Measurements from ENCODE around the gene WWC1. TPM values are rescaled to one million over a fixed set of nuclear protein-coding genes. Genes with fewer than 3 reads are reported as not detected.

The WWC1 gene
- total RNA-seq, 2 experiments from 2014 or later = 1.0 to 1.3 TPM

- DNase-seq (no peak), ATAC-seq (ENCODE audit: poor library complexity) (no peak)
- Mint-ChIP-seq H3K4me3 (no peak overlapping the region), H3K4me1 (ENCODE audit: low read depth) (no peaks in the 10 kb centered on the region), H3K27me3 (no peaks in the 10 kb centered on the region), H3K36me3 (ENCODE audit: low read depth) (no peaks in the 10 kb centered on the region), H3K27ac (no peak overlapping the region), H3K9me3 (no peaks in the 10 kb centered on the region)
- POLR2A ChIA-PET = no interaction called here
- intact Hi-C loops (cut with DNase I, micrococcal nuclease) = no loop called here
- Histone ChIP-seq H3K4me1 (ENCODE audit: insufficient read depth, low read length) (no peaks in the 10 kb centered on the region), H3K9me3 (ENCODE audit: control insufficient read depth in 1 of 2, insufficient read depth in 1 of 2, low read length in 2 of 2) (no peaks in the 10 kb centered on the region), H3K4me3 (ENCODE audit: low read length) (no peak overlapping the region), H3K36me3 (ENCODE audit: insufficient read depth, low read length) (no peaks in the 10 kb centered on the region), H3K27ac (ENCODE audit: low read depth in 1 of 2, low read length in 2 of 2) (no peak overlapping the region), H3K27me3 (ENCODE audit: control insufficient read depth in 1 of 2, insufficient read depth in 2 of 2, low read length in 2 of 2) (no peaks in the 10 kb centered on the region)
- CTCF ChIA-PET = no interaction called here
- TF ChIP-seq, protein P1, sequence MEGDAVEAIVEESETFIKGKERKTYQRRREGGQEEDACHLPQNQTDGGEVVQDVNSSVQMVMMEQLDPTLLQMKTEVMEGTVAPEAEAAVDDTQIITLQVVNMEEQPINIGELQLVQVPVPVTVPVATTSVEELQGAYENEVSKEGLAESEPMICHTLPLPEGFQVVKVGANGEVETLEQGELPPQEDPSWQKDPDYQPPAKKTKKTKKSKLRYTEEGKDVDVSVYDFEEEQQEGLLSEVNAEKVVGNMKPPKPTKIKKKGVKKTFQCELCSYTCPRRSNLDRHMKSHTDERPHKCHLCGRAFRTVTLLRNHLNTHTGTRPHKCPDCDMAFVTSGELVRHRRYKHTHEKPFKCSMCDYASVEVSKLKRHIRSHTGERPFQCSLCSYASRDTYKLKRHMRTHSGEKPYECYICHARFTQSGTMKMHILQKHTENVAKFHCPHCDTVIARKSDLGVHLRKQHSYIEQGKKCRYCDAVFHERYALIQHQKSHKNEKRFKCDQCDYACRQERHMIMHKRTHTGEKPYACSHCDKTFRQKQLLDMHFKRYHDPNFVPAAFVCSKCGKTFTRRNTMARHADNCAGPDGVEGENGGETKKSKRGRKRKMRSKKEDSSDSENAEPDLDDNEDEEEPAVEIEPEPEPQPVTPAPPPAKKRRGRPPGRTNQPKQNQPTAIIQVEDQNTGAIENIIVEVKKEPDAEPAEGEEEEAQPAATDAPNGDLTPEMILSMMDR (IDR thresholded peaks at IDR 0.05) = no peak
Observed at GRCh38 chr5:168415971-168416370, 124.5 kb downstream of the WWC1 start.

DNA sequence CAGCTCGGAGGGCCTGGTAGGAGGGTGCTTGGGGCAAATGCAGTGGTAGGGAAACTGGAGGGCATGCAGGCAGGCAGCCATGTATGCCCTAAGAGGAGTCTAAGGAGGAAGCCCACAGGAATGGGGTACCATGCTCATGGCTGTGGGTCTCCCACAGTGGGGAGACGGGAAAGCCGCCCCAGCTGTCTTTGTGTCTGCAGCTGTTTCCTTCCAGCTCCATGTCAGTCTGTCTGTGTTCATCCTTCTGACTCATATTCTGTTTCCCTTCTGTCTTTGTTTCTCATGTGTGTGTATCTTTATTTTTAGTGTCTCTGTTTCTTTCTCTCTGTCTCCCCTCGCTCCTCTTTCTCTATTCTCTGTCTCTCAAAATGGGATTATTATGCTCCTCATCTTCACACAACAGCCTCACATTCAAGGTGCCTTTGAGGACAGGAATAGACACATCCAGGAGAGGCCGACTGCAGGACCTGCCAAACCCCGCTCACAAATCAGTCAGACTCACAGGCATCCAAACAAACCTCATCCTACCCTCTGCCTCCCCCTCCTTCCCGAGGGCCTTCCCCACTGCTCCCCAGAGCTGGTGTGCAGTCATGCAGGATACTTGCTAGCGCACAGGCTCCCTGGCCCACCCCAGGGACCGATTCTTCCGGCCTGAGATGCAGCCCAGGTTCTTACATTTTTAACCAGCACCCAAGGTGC lies 126.4 kb downstream of the WWC1 start:
- Histone ChIP-seq H3K9me3 (ENCODE audit: control insufficient read depth in 1 of 2, insufficient read depth in 1 of 2, low read length in 2 of 2) (no peaks in the 10 kb centered on the region), H3K4me3 (ENCODE audit: low read length) (no peak overlapping the region), H3K27ac (ENCODE audit: low read depth in 1 of 2, low read length in 2 of 2) (no peak overlapping the region), H3K4me1 (ENCODE audit: insufficient read depth, low read length) (no peaks in the 10 kb centered on the region), H3K27me3 (ENCODE audit: control insufficient read depth in 1 of 2, insufficient read depth in 2 of 2, low read length in 2 of 2) (no peaks in the 10 kb centered on the region), H3K36me3 (ENCODE audit: insufficient read depth, low read length) (no peaks in the 10 kb centered on the region)
- H3K4me1 Mint-ChIP-seq (ENCODE audit: low read depth) = no peaks in the 10 kb centered on the region
- intact Hi-C loops (cut with DNase I, micrococcal nuclease) = no loop called here
- no peak for DNase-seq
- H3K4me3 Mint-ChIP-seq = no peak overlapping the region
- ChIA-PET POLR2A (interaction anchor here (0.6 kb wide), 1 partner anchor 124 kb away, joined by 3 read pairs; no protein-coding TSS in a partner anchor), CTCF (no interaction called here)
- H3K36me3 Mint-ChIP-seq (ENCODE audit: low read depth) = no peaks in the 10 kb centered on the region
- ATAC-seq (ENCODE audit: poor library complexity) = no peak
- TF ChIP-seq, protein P1 (IDR thresholded peaks at IDR 0.05) = no peak
- H3K27ac Mint-ChIP-seq = no peak overlapping the region
- no peaks in the 10 kb centered on the region for H3K27me3 Mint-ChIP-seq
- H3K9me3 Mint-ChIP-seq = no peaks in the 10 kb centered on the region

DNA sequence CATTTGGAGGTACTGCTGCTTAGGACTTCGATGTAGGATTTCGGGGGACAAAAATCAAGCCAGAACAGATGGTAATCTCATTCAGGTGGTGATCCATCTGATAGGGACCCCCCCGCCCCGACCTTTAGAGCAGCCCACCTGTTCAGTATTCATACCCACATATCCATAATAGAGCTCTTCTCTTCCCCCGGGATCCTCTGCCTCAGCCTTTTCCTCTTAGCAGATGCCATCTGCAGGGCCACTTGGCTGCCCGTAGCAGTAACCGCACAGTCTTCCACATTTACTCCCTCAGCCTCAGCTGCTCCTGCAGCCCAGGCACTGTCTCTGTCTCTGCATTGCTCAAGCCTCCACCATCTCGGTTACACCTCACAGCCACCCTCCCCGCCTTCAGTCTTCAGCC lies 129.0 kb downstream of the WWC1 start:
- intact Hi-C loops (cut with DNase I, micrococcal nuclease) = loop anchor here in 1 of 2 experiments (5.0 kb wide), 1 partner anchor 148 kb away; no protein-coding TSS in a partner anchor
- Mint-ChIP-seq H3K4me3 (no peak overlapping the region), H3K27me3 (no peaks in the 10 kb centered on the region), H3K27ac (no peak overlapping the region), H3K9me3 (no peaks in the 10 kb centered on the region), H3K36me3 (ENCODE audit: low read depth) (no peaks in the 10 kb centered on the region), H3K4me1 (ENCODE audit: low read depth) (no peaks in the 10 kb centered on the region)
- ATAC-seq (ENCODE audit: poor library complexity) (no peak), DNase-seq (no peak)
- ChIA-PET CTCF (no interaction called here), POLR2A (no interaction called here)
- H3K9me3 ChIP-seq (ENCODE audit: control insufficient read depth in 1 of 2, insufficient read depth in 1 of 2, low read length in 2 of 2) = no peaks in the 10 kb centered on the region
- H3K27me3 ChIP-seq (ENCODE audit: control insufficient read depth in 1 of 2, insufficient read depth in 2 of 2, low read length in 2 of 2) = no peaks in the 10 kb centered on the region
- TF ChIP-seq, protein P1 (IDR thresholded peaks at IDR 0.05) = no peak
- H3K36me3 ChIP-seq (ENCODE audit: insufficient read depth, low read length) = no peaks in the 10 kb centered on the region
- H3K4me3 ChIP-seq (ENCODE audit: low read length) = no peak overlapping the region
- H3K4me1 ChIP-seq (ENCODE audit: insufficient read depth, low read length) = no peaks in the 10 kb centered on the region
- H3K27ac ChIP-seq (ENCODE audit: low read depth in 1 of 2, low read length in 2 of 2) = no peak overlapping the region
